SK-N-SH (cell line): Measurements from ENCODE around the gene GPR39. TPM values are rescaled to one million over a fixed set of nuclear protein-coding genes. Genes with fewer than 3 reads are reported as not detected.

Experiments used
- CTCF ChIA-PET: fragments of 300-600, 350-600 bp; formaldehyde crosslinking; extraction: SDS; loops from one replicate; lab custom pipeline; 2021; lab: Yijun Ruan, JAX
- POLR2A ChIA-PET: fragments of 350-600 bp; sonication (Branson Sonifier 250); formaldehyde crosslinking; extraction: SDS; loops from one replicate; lab custom pipeline; 2020; ENCODE audit warnings: antibody characterized with exemption, inconsistent platforms; lab: Yijun Ruan, JAX
- DNase-seq: peaks from one replicate; pipeline ENCODE4 v3.0.0; 2012
- H2AFZ ChIP-seq: fragments of 200-600 bp; sonication (generic); 2 replicates; pipeline ENCODE4 v1.8.1; 2016; ENCODE audit warnings: antibody characterized with exemption, mild to moderate bottlenecking, low read depth
- H3F3A ChIP-seq: fragments of 200-600 bp; sonication (generic); replicated peaks from 2 replicates; pipeline ENCODE3; 2016; ENCODE audit warnings: antibody characterized with exemption, mild to moderate bottlenecking; ENCODE audit not compliant: insufficient read depth
- H3K27ac ChIP-seq, 2 experiments: fragments of 200-500 bp in 1 of 2; fragments of 200-600 bp in 1 of 2; sonication (Bioruptor generic) in 1 of 2; sonication (generic), shearing (Covaris generic) in 1 of 2; 2 replicates each; pipeline versions ENCODE4 v1.5.1 to v1.6.1; 2014 to 2016; ENCODE audit warnings: low read depth in 2 of 2, inconsistent platforms in 1 of 2, low read length in 1 of 2, mild to moderate bottlenecking in 1 of 2, mixed read lengths in 1 of 2
- H3K27me3 ChIP-seq: fragments of 200-600 bp; sonication (generic), shearing (Covaris generic); 2 replicates; pipeline ENCODE4 v1.6.1; 2016; ENCODE audit warnings: mixed run types; ENCODE audit not compliant: insufficient read depth
- H3K36me3 ChIP-seq, 2 experiments: fragments of 200-500 bp in 1 of 2; fragments of 200-600 bp in 1 of 2; sonication (Bioruptor generic) in 1 of 2; sonication (generic) in 1 of 2; replicated peaks in 1 of 2; 2 replicates each; pipeline versions ENCODE3 to v1.5.1; 2014 to 2016; ENCODE audit warnings: low read length in 1 of 2, mild to moderate bottlenecking in 1 of 2; ENCODE audit not compliant: insufficient read depth in 2 of 2, control insufficient read depth in 1 of 2
- H3K4me1 ChIP-seq, 2 experiments: fragments of 200-500 bp in 1 of 2; fragments of 200-600 bp in 1 of 2; sonication (Bioruptor generic) in 1 of 2; sonication (generic), shearing (Covaris generic) in 1 of 2; 2 replicates each; pipeline versions ENCODE4 v1.5.1 to v1.6.1; 2014 to 2016; ENCODE audit warnings: low read depth in 1 of 2, low read length in 1 of 2, mixed run types in 1 of 2; ENCODE audit not compliant: insufficient read depth in 2 of 2, control insufficient read depth in 1 of 2
- H3K4me2 ChIP-seq: fragments of 200-600 bp; sonication (generic), shearing (Covaris generic); 2 replicates; pipeline ENCODE4 v1.6.1; 2017; ENCODE audit warnings: mixed run types
- H3K4me3 ChIP-seq, 2 experiments: fragments of 200-500 bp in 1 of 2; fragments of 200-600 bp in 1 of 2; sonication (Bioruptor generic) in 1 of 2; sonication (generic), shearing (Covaris generic) in 1 of 2; 2 replicates each; pipeline versions ENCODE4 v1.5.1 to v1.8.1; 2014 to 2016; ENCODE audit warnings: low read depth in 2 of 2, inconsistent platforms in 1 of 2, low read length in 1 of 2, mild to moderate bottlenecking in 1 of 2, mixed read lengths in 1 of 2, moderate library complexity in 1 of 2
- H3K79me2 ChIP-seq: fragments of 200-600 bp; sonication (generic); 2 replicates; pipeline ENCODE4 v1.8.1; 2017; ENCODE audit warnings: mild to moderate bottlenecking; ENCODE audit not compliant: insufficient read depth
- H3K9ac ChIP-seq: fragments of 200-600 bp; sonication (generic); 2 replicates; pipeline ENCODE4 v1.6.1; 2017; ENCODE audit warnings: mixed run types
- H3K9me2 ChIP-seq: fragments of 200-600 bp; sonication (generic); 2 replicates; pipeline ENCODE4 v1.6.1; 2017; ENCODE audit warnings: mixed run types
- H3K9me3 ChIP-seq: fragments of 200-600 bp; sonication (generic); 2 replicates; pipeline ENCODE4 v1.6.1; 2017; ENCODE audit warnings: mixed run types, mild to moderate bottlenecking, moderate library complexity
- H4K20me1 ChIP-seq: fragments of 200-600 bp; sonication (generic); 2 replicates; pipeline ENCODE4 v1.6.1; 2017; ENCODE audit warnings: mild to moderate bottlenecking, mixed run types; ENCODE audit not compliant: insufficient read depth
- CHD2 ChIP-seq: fragments of 150-350 bp; IDR thresholded peaks from 2 replicates; pipeline ENCODE4 v1.6.1; 2018; ENCODE audit warnings: low read length; ENCODE audit not compliant: partially characterized antibody
- EP300 ChIP-seq, 2 experiments: IDR thresholded peaks; 2 replicates each; pipeline versions ENCODE4 v1.4.0 to v1.6.1; 2012; ENCODE audit warnings: borderline replicate concordance in 1 of 2, low read depth in 1 of 2, low read length in 1 of 2
- FOXJ3 ChIP-seq: sonication (generic); formaldehyde crosslinking; IDR thresholded peaks from 2 replicates; pipeline ENCODE4 v1.5.1; 2020; ENCODE audit warnings: mild to moderate bottlenecking, missing genetic modification reagents
- IRF3 ChIP-seq: fragments of 150-350 bp; IDR thresholded peaks from 2 replicates; pipeline ENCODE4 v1.6.1; 2016; ENCODE audit warnings: mild to moderate bottlenecking, low read depth, low read length
- JUND ChIP-seq: IDR thresholded peaks from 2 replicates; pipeline ENCODE4 v1.4.0; 2012
- NFIC ChIP-seq: IDR thresholded peaks from 2 replicates; pipeline ENCODE4 v1.4.0; 2012; ENCODE audit warnings: borderline replicate concordance
- PBX3 ChIP-seq: IDR thresholded peaks from 2 replicates; pipeline ENCODE4; 2012
- POLR2AphosphoS5 ChIP-seq: IDR thresholded peaks from 2 replicates; pipeline ENCODE4 v1.6.1; 2012; ENCODE audit warnings: low read depth, low read length
- SMC3 ChIP-seq: IDR thresholded peaks from 2 replicates; pipeline ENCODE4 v1.6.1; 2012; ENCODE audit warnings: low read depth, low read length, improper control_type of control experiment
- TEAD4 ChIP-seq: IDR thresholded peaks from 2 replicates; pipeline ENCODE4 v1.4.0; 2012; ENCODE audit warnings: mild to moderate bottlenecking, borderline replicate concordance; ENCODE audit not compliant: insufficient read depth
- ZBTB33 ChIP-seq: IDR thresholded peaks from 2 replicates; pipeline ENCODE4 v1.4.0; 2012; ENCODE audit warnings: low read depth, borderline replicate concordance
- WGBS: methylation state at CpG from one replicate; pipeline ENCODE4 v1.1.6; 2017; ENCODE audit warnings: low lambda C conversion rate; 5-methylcytosine and 5-hydroxymethylcytosine counted together
- polyA plus RNA-seq, 3 experiments: library from polyadenylated mRNA; depleted of rRNA; stranded (reverse); fragments of >200 nt; gene quantifications; 2 replicates each; pipeline ENCODE4 v1.2.3, GENCODE V29; 2012

Gene GPR39
- polyA plus RNA-seq, 1 of the 3 experiments (the other 2 are of a cell fraction): 2.3 TPM

GRCh38 chr2:132403146-132403545 is 13.5 kb upstream of the GPR39 start:
- Histone ChIP-seq H3K4me1 (no peaks in the 10 kb centered on the region), H3K27ac (no peak overlapping the region), H2AFZ (no peak overlapping the region), H3K9me3 (no peaks in the 10 kb centered on the region), H3K36me3 (no peaks in the 10 kb centered on the region)
- no peak for DNase-seq
- CTCF ChIA-PET: no interaction called here
- no peak for TF ChIP-seq FOXJ3 (CRISPR knock-in tag)
- TF ChIP-seq, all 33 proteins: peak for 0
- Histone ChIP-seq H3K9ac (no peak overlapping the region), H4K20me1 (no peaks in the 10 kb centered on the region), H3K79me2 (no peaks in the 10 kb centered on the region), H3K4me3 (no peak overlapping the region), H3K4me2 (no peak overlapping the region), H3K9me2 (no peaks in the 10 kb centered on the region), H3K27me3 (no peaks in the 10 kb centered on the region), H3F3A (no peaks in the 10 kb centered on the region)
- POLR2A ChIA-PET: no interaction called here
- WGBS: 47% methylated on average over 3 of the region's 4 CpGs

- Histone ChIP-seq H3K9me2 (no peaks in the 10 kb centered on the region), H3K9ac (no peak overlapping the region), H3K9me3 (no peaks in the 10 kb centered on the region), H3K4me2 (no peak overlapping the region), H3K4me1 (no peaks in the 10 kb centered on the region), H3K79me2 (no peaks in the 10 kb centered on the region), H3K27ac (no peak overlapping the region), H3K4me3 (no peak overlapping the region), H3F3A (no peaks in the 10 kb centered on the region), H4K20me1 (no peaks in the 10 kb centered on the region), H3K27me3 (no peaks in the 10 kb centered on the region), H2AFZ (no peak overlapping the region), H3K36me3 (no peaks in the 10 kb centered on the region)
- TF ChIP-seq ZBTB33: no peak
- TF ChIP-seq IRF3: no peak
- TF ChIP-seq SMC3: no peak
- no peak for TF ChIP-seq NFIC
- no peak for DNase-seq
- CTCF ChIA-PET: no interaction called here
- WGBS: 65% methylated on average over 8 of the region's 8 CpGs
- POLR2A ChIA-PET: no interaction called here
These were observed 12.5 kb upstream of the GPR39 start for GRCh38 chr2:132404056-132404455.

GRCh38 chr2:132407784-132408183 is 8.8 kb upstream of the GPR39 start:
- Histone ChIP-seq H3K79me2 (no peaks in the 10 kb centered on the region), H3F3A (no peaks in the 10 kb centered on the region), H3K9me3 (no peaks in the 10 kb centered on the region), H4K20me1 (no peaks in the 10 kb centered on the region), H3K9ac (no peak overlapping the region), H3K4me2 (no peak overlapping the region), H2AFZ (no peak overlapping the region), H3K4me1 (no peaks in the 10 kb centered on the region; a peak in 1 of 4 replicates), H3K9me2 (no peaks in the 10 kb centered on the region), H3K36me3 (no peaks in the 10 kb centered on the region), H3K4me3 (no peak overlapping the region), H3K27me3 (no peaks in the 10 kb centered on the region), H3K27ac (no peak overlapping the region)
- WGBS: 30% methylated on average over 2 of the region's 2 CpGs
- DNase-seq: no peak
- ChIA-PET POLR2A (no interaction called here), CTCF (interaction anchor here (1.2 kb wide), 1 partner anchor 26 kb away, joined by 3 read pairs; no protein-coding TSS in a partner anchor)
- no peak for TF ChIP-seq CHD2
- no peak for TF ChIP-seq JUND
- no peak for TF ChIP-seq FOXJ3 (CRISPR knock-in tag)
- no peak for TF ChIP-seq PBX3
- TF ChIP-seq ZBTB33: no peak
- TF ChIP-seq TEAD4: no peak
- TF ChIP-seq POLR2AphosphoS5: no peak
- TF ChIP-seq NFIC: no peak
- TF ChIP-seq EP300 (IDR thresholded peaks at IDR 0.05; ENCODE audit: borderline replicate concordance in 1 of 2, low read depth in 1 of 2, low read length in 1 of 2): no peak
